Stimulated activated CD8-positive, alpha-beta memory T cell treated with anti-CD3 and anti-CD28 coated beads, Interleukin-7, amount 100 ng/mL, for 1 hour (primary cell): ENCODE data around the gene PGM2.
"Not testable (repeated sequence)": the region's sequence is repeated elsewhere in the genome, so short reads cannot be mapped to it uniquely, and the experiment has no call there.

Experiments
- DNase-seq, 2 donors: peaks; one replicate each; pipeline ENCODE4 v3.0.0-alpha.2; 2020; ENCODE audit warnings: low read depth in 2 of 2

PGM2 gene

DNA sequence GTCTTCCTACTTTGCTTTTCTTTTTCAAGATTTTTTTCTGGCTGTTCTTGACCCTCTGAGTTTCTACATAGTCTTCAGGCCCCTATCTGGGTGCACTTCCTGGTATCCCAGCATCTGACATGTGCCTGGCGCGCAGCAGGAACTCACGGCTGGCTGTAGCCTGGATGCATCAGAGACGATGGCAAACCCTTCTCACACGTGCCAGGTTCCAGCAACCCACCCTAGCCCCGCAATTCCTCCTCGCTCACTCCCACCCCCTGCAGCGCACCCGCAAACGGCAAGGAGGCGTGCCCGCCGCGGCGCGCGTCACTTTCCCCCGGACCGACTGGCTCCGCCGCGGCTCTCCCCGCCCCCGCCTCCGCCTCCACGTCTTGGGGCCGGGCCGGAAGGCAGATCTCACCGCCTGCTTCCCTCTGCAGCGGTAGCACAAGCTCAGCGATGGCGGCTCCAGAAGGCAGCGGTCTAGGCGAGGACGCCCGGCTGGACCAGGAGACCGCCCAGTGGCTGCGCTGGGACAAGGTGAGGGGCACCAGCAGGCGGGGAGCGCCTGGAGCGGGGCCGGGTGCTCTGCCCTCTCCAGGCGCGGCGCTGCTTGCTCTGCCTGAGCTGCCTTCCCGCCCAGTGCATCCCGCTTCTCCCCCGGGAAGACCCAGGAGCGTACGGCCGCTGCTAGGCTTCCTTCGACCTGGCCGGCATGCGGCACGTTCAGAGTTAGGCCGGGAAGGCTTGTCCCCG is at the start of gene PGM2:
Gene PGM2 (plus strand): TSS at position 392 of the 735 bp plus-strand sequence. CDS start 47 bp downstream, at position 439.
- peak; percentile 73 to 78 for DNase-seq

DNA sequence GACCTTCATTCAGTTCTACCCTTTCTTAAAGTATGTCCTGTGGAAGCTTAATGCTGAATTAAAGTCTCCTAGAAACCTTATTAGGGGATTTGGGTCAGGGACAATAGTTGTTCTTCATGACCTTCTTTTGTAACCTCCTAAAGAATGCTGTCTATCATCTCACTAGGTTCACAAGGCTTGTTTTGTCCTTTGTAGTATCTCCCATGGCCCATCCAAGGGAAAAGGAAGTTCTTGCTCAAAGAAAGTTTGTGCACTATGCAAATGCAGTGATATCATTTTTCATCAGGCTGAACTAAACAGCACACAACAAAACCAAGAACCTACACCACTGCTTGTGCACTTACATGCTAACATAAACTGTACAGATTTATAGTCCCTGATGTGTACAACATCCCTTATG is 46.6 kb upstream of the PGM2 start:
- no peak for DNase-seq

DNA sequence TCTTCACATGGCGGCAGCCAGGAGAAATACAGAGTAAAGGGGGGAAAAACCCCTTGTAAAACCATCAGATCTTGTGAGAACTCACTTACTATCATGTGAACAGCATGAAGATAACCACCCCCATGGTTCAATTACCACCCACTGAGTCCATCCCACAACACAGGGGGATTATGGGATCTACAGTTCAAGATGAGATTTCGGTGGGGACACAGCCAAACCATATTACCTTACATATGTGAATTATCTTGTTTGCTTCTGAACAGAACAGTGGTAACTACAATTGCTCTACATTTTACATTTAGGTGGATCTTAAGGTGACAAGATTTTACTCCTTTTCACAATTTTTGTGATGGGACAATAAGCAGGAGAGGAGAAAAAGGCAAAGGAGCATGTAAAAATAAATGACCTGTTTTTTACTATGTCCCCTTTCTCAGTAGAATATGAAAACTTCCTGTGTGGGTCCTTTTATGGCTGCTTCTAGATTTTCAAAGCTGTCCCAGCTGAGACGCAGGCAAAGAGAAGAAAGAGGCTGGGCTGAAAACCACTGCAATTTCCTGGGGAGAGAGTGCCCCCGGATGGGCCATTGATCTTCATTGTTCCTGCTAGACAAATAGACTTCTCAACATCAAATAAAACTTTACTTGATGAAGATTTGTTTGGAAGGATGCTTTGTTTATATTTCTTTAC is 45.9 kb upstream of the PGM2 start:
- DNase-seq, result peak in 1 of 2 donors; percentile 15

DNA sequence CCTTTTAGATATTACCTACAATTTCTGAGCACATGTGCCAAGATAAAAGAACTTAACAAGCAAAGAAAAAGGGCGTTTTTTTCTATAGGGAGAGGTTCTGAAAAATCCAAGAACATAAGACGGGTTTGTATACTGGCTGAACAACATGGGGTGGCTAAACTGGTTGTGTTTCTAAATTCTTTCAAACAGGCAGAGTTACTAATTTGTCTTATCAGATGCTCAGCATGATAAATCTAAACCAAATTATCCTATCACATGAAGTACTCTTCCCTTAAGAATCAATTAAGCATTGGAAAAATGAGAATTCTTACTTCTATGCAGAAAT is 45.4 kb upstream of the PGM2 start:
- DNase-seq, result no peak

DNA sequence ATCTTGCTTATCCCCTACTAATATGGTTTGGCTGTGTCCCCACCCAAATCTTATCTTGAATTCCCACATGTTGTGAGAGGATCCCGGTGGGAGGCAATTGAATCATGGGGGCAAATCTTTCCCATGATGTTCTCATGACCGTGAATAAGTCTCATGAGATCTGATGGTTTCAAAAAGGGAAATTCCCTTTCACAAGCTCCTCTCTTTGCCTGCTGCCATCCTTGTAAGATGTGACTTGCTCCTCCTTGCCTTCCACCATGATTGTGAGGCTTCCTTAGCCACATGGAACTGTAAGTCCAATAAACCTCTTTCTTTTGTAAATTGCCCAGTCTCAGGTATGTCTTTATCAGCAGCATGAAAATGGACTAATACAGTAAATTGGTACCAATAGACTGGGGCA is 40.2 kb upstream of the PGM2 start:
- DNase-seq, result not testable (repeated sequence)

DNA sequence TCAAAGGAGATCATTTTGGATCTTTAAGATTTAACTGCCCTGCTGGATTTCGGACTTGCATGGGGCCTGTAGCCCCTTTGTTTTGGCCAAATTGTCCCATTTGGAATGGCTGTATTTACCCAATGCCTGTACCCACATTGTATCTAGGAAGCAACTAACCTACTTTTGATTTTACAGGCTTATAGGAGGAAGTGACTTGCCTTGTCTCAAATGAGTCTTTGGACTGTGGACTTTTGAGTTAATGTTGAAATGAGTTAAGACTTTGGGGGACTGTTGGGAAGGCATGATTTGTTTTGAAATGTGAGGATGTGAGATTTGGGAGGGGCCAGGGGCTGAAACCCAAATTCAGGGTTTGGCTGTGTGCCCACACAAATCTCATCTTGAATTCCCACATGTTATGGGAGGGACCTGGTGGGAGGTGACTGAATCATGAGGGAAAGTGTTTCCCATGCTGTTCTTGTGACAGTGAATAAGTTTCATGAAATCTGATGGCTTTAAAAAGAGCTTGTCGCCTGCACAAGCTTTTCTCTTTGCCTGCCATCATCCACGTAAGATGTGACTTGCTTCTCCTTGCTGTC is 38.5 kb upstream of the PGM2 start:
- not testable (repeated sequence) for DNase-seq

DNA sequence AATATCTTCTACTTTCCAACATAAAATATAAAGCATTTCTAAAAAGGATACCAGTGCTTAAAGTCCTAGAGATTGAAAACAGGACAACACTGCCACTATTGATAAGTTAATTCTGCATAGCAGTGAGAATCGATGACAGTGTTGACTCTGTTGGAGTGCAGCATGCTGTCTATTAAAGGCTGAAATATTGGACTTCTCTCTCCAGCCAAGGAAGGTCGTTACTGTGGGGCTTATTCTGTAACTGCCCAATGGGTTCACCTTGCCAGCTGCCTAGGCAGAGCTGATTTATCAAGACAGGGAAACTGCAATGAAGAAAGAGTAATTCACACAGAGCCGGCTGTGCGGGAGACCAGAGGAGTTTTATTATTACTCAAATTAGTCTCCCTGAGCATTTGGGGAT is 37.7 kb upstream of the PGM2 start:
- no peak for DNase-seq

DNA sequence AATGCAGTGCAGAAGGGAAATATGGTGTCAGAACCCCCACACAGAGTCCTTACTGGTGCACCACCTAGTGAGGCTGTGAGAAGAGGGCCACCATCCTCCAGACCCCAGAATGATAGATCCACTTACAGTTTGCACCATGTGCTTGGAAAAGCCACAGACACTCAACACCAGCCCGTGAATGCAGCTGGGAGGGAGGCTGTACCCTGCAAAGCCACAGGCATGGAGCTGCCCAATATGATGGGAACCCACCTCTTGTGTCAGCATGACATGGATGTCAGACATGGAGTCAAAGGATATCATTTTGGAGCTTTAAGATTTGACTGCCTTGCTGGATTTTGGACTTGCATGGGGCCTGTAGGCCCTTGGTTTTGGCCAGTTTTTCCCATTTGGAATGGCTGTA is 34.2 kb upstream of the PGM2 start:
- DNase-seq, result no peak

DNA sequence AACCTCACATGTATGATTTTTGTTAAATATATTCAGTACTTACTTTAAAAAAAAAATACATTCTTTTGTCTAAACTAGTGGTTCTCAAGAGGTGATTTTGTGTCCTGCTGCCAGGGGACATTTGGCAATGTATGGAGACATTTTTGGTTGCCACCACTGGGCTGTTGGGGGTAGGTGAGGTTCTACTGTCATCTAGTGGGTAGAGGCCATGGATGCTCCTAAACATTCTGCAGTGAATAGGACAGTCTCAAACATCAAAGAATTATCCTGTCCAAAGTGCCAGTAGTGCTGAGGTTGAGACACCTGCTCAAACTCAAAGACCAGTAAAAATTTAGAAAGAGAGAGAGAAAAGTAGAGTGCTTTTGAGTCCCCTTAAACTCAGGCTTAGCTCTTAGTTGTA is 32.9 kb upstream of the PGM2 start:
- DNase-seq, result no peak

DNA sequence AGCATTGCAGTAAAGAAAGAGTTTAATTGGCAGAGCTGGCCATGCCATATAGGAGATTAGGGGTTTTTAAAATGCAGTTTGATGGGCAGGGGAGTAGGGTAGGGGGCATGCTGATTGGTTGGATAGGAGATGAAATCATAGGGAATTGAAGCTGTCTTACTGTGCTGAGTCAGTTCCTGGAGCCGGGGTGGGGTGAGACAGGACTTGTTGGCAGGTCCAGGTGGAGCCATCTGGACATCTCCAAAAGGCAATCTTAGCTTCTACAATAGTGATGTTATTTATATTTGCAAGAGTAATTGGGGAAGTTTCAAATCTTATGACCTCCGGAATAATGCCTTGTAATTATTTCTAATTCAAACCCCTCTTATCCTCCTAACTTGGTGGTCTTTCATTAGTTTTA is 32.4 kb upstream of the PGM2 start:
- no peak for DNase-seq

DNA sequence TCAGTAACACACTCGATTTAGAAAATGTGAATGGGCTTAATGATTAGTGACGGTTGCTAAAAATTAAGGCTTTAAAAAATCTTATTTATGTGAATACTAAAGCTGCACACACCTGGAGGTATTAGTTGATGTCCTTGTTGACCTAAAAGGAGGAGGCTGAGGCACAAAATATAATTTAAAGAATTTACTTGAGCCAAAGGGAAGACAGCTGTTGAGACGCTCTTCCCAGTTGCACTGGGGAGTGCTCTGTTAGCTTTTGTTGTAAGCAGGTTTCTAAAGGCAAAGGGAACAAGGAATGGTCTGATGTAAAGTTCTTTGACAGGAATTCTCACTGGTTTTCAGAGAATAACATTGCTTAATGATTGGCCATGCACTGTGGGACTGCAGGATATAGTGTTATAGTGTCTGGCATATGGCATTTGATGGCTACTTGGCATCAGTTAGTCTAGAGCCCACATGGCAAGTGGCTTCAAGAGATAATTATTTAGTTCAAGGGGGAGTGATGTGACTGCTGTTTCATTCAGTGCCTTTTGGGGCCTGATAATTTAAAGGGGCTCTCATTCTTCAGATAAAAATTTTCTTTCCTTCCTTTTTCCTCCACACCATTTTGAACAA is 30.8 kb upstream of the PGM2 start:
- no peak for DNase-seq

DNA sequence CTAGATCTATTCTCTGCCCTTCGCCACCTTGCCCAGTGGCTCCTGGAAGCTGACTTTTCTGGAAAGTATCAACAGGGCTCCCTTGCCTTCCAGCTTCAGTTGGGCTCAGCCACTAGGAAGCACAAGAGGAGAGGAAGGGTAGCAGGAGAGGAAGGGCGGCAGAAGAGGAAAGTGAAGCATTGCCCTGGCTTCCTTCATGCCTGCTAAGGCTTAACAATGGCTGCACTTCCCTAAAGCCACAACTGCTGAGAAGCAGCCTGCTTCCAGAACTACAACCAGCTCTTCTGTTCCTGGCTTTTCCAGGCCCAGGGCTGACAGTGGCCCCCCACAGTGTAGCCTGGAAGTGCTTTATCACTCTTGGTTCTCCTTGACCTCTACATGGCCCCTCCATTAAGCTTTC is 29.1 kb upstream of the PGM2 start:
- DNase-seq, result no peak

DNA sequence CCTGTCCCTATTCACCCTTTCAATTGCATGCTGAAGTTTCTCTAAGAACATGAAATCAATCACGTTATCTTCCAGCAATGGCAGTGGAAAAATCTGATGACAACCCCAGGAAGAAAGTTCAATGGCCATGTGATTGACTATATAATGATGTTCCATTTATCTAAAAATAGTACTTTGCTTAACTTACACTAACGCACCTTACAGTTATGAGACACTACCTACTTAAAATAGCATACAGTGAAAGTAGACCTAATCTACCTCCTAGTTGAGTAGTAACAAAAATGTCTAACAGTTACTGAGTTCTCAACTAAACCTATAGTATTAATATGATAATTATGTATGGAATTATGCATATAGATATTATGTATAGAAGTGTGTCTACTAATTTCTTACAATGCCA is 28.6 kb upstream of the PGM2 start:
- DNase-seq, result no peak

DNA sequence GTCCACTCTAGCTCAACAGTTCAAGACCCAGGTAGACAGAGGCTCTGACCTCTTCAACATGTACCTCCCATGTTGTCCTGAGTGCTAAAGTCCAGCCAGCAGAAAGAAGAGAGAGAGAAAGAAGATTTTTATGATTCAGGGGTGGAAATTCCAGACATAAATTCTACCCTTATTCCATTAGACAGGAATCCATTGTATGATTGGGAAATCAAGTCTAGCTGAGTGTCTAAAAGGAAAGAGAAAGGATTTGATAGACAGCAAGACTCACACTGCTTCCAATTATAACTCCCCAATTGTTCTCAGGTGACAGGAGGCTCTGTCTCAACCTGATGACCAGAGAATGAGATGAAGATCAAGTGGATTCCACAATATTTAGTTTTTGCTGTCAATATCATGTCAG is 27.9 kb upstream of the PGM2 start:
- no peak for DNase-seq

DNA sequence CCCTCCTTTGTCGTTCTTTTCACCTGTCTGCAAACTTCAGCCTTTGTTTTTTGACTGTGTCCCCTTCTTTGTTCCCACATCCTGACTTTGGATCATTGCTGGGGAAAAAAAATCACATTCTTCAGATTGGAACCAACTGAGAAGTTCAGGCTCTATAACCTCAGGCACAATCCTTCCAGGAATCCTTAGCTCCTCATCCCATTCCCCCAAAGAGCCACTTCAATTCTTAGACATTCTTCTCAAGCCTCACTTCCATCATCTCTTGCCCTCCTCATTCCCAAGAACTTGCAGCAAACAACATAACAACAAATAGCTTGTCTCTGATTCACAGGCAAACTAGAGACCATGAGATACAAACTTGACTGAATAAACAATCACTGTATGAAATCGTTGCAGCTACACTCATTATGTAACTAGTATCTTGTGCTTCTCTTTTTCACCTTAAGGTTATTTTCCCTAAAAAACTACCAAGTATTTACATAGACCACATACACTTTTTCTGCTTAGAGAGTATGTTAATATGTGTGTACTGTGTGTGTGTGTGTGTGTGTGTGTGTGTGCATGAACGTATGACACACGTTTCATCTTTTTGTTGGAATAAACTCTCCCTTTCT is 26.4 kb upstream of the PGM2 start:
- DNase-seq, result no peak

DNA sequence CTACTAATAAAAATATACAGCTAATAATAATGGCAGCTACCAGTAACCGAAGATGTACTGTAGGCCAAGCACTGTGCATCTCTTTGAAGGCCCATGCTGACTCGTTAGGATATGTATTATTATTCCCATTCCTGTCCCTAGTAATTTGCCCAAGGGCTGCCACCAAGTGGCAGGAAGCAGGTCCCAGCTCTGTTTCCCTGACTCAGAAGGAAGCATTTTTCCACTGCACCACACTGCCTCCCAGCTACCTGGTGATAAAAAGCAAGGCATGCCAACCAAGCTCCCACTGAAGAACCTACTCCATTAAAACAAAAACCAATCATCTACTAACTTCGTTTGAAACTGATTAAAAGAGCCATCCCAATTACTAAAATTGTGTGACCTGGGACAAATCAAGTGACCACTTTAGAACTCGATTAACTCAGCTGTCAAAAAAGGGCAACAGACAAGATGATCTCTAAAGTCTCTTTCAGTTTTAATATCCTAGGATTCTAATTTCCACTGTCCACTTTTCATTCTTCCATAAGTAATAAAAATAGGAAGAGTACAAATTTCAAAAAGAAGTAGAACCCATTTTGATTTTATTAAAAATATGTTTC is 24.3 kb upstream of the PGM2 start:
- no peak for DNase-seq

DNA sequence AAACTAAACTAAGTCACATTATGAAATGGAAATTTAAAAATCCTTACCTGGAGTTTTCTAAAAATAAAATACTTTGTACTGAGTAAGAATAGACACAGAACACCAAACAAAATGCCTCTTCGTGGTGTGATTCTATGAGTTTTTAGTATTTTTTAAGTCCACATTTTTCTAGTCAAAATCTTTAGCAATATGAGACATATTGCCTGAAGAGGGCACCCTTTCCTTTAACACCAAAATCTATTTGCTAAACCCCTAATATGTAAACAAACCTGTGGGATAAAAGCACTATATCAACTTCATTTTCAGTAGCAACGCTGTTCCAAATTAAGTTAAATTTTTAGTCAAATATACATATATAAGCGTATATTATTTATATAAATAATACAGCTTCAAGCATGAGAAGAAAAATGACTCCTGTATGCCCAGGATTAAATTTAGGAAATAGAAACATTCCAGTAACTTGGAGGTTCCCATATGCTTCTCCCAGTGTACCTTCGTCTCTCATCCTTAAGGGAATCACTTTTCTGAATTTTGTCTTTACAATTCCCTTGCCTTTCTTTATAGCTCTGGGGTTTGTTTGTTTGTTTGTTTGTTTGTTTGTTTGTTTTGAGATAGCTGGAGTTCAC is 23.0 kb upstream of the PGM2 start:
- no peak for DNase-seq

DNA sequence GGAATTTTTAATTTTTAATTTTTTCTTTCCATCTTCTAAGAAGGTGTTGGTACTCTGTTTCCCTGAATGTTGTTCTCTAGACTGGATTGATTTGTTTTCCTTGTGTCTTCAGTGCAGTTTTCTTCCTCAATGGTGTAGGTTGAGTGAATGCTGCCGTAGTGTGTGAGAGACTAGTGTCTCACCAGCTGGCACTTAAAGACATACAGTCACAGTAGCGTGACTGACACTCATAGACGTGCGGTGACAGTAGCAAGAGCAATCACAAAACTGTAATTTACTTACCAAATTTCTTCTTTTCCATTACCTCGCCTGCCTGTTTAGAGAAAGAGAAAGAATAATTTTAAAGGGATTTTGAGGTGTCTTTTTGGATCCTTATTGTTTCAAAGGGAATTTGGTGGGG is 21.4 kb upstream of the PGM2 start:
- no peak for DNase-seq

DNA sequence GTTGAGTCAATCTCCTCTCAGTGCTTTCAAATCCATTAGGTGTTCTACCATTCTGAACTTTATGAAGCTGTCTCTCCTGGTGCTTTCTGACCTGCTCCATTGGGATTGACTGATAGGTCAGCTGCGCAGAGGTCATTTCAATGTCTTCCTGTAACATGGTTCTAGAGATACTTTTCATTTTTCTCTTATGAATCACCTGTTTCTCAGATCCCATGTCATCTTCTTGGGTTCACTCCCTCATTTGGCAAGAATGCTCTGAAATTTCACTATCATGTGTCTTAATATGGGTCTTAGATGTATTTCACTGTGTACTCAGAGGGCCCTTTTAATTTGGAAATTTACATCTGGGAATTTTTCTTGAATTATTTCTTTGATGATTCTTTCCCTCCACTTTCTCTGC is 13.8 kb upstream of the PGM2 start:
- DNase-seq, result no peak

DNA sequence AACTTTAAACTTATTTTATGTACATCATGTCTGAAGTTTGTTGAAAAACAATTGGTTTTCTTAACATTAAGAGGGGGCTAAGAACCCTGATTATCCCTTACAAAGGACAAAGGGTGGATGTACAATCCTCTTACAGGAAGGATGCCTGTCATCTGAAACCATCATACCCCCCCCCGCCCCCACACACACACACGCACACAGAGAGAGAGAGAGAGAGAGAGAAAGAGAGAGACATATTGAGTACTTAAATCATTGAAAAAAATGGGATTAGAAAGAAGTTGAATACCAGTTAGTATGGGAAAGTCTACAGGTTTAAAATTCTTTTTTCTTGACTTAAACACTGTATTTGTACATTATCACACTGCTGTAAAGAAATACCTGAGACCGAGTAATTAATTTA is 10.9 kb upstream of the PGM2 start:
- DNase-seq, result no peak

DNA sequence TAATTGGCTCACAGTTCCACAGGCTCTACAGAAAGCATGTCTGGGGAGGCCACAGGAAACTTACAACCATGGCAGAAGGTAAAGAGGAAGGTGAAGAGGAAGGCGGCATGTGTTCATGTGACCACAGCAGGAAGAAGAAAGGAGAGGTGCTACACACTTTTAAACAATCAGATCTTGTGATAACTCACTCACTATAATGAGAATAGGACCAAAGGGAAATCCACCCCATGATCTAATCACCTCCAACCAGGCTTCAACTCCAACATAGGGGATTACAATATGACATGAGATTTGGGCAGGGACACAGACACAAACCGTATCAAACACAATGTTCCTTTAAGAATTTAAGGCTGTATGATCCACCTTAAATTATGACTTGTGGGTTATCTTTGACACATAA is 10.5 kb upstream of the PGM2 start:
- no peak for DNase-seq

DNA sequence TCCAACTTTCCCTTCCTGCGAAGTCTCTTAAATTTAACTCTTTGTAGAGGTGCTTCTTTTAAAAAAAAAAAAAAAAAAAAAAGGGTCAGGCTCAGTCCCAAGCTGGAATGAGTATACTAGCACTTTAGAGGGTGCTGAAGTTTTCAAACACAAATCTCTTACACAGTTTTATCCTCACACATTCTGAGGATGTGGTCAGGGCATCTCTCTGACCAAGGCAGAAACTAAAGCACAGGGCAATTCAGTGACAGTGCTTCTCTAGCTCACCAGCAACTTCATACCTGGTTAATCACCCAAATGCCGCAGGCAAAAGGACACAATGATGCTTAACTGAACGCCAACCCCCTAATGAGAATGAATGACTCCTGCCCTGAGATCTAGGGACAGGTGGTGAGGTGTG is 9.8 kb upstream of the PGM2 start:
- no peak for DNase-seq
